Measurements from ENCODE around the gene CCDC181.
A peak's percentile ranks its signal among the peaks of the same experiment; 100 is the strongest.

CCDC181 gene

DNA sequence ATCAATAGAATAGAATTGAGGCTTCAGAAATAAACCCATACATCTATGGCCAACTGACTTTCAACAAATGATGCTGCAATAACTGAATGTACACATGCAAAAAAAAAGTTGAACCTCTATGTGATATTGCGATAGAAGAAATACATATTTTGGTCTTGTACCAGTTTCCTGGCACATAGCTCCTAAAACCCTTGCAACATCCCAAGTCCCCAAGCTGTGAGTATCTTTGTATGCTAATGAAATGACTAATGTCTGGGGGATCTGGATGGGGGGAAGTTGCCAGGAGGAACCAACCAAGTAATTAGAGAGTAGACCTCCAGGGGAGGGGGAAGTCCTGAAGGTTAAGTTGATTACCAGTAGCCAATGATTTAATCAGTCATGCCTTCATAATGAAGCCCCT is 34.9 kb downstream of the CCDC181 start:
- no peak for DNase-seq

DNA sequence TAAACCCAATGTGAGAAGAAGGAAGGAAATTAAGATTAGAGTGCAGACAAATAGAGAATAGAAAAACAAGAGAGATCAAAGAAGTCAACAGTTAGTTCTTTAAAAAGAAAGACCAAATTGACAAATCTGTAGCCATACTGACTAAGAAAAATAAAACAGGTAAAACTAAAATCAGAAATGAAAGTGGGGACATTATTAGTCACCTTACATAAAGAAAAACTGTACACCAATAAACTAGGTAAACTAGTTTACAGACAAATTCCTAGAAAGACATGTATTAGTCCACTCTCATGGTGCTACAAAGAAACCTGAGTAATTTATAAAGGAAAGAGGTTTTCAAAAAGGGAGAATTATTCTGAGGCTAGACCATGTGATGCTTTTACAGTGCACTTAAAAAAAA is 37.0 kb downstream of the CCDC181 start:
- no peak for DNase-seq

DNA sequence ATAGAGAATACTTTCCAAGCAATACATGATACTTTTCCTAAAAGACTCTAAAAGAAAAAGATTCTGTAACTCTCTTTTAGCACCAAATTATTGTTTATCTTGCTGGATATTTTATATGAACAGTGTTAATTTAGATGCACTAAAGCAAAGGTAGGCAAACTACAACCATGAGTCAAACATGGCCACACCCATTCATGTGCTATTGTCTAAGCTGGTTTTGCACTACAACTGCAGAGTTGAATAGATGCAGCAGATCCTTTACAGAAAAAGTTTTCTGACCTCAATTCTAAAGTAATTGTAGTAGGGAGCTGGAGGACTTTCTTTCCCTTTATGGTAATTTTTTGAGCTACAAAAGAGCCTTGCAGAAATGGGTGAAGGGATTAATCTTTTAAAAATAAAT is 39.9 kb downstream of the CCDC181 start:
- no peak for DNase-seq

DNA sequence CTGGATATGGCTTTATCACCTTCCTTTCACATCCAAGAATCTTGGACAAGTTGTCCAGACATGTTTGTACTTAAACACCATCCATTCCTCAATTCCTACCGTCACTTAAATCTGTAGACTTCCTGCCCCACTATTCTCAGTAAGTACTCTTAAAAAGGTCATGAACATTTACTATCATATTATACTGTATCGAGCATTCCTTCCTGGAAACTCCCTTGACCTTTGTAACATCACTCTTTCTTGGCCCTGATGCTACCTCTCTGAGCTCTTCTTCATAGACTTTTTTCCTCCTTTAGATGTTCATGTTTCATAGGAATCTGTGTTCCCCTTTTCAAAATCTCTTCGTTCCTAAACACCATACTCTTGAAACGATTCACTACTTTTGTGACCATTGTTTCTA is 43.8 kb downstream of the CCDC181 start:
- DNase-seq, result no peak

DNA sequence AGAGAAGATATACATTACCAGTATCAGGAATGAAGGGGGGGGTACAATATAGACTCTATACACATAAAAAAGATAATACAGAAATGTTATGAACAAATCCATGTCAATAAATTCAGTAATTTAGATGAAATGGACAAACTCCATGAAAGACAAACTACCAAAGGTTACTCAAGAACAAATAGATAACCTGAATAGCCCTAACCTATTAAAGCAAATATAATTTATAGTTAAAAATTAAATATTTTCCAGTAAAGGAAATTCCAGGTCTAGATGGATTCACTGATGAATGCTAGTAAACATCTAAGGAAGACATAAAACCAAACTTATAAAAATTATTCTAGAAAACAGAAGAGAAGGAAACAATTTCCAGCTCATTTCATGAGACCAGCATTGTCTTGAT is 46.1 kb downstream of the CCDC181 start:
- DNase-seq, result no peak

DNA sequence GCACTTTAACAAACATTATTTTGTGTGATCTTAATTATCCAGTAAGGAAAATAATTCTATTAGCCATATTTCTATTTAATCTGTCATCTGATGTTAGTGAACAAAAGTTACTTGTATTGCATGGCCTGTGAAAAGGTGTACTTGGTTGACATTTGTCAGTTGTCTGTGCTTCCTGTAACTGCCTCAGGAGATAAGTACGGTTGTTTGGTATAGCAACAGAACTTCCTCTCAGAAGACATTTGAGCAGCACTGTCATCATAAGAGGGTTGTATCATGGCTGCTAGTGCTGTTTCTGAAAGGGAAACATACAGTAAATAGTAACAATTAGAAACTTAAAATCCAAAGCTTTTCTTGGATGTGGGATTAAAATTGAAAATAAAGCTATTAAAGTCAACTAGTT is 55.9 kb downstream of the CCDC181 start:
- DNase-seq, result no peak

DNA sequence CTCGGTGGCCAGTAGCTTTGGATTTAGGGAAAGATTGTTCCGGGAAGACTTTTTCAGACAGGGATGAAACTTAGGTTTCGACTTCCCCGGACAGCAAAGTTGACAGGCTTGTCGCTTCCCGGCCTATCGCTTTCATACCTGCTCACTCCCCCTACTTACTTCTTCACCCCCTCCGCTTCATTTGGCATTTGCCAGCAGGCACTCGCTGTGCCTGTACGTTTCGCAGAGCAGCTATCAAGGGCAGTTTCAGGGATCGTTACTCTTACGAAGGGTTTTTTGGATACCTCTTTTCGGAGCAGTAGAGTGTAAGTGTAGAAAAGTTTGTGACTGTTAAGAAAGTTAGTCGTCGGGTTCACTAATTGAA is 58.9 kb downstream of the CCDC181 start:
- no peak for DNase-seq

DNA sequence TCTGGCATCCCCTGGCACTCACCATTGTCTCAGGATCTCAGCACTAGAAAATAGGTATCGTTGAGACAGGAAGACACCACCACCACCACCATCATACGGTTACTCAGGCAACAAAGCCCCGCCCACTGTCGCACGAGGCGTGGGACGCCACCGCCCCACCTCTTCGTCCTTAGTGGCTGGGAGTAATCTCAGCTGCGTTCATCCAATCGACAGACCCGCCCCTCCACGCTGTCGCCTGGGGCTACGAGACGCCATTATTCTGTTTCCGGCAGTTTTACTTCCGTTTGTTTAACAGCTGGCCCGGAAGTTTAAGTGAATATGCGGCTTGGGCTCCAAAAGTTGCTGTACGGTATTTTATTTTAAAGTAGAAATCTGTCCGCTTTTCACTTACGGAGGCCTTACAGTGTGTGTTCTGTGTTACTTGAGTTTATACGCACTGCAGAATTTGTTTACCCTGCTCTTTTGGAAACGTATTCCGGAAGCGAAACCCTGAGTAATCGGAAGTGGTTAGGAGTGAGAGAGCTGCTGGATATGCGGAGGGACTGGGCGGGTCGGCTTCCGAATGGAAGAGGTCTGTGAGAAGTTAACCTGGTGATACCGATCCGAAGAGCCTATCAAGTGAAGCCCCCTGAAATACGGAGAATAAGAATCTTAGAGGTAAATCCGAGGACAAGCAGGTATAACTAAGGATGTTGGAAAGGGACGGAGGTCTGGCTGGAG is 59.4 kb downstream of the CCDC181 start, which contains the start of the genes BLZF1 and NME7:
Gene BLZF1 (plus strand): TSS at position 510 of the 720 bp plus-strand sequence. CDS start 1,328 bp downstream, outside the sequence.
Gene NME7 (minus strand): TSS at position 112 of the 720 bp plus-strand sequence. CDS start 87 bp downstream, at position 25.
- DNase-seq, result peak; percentile 19

DNA sequence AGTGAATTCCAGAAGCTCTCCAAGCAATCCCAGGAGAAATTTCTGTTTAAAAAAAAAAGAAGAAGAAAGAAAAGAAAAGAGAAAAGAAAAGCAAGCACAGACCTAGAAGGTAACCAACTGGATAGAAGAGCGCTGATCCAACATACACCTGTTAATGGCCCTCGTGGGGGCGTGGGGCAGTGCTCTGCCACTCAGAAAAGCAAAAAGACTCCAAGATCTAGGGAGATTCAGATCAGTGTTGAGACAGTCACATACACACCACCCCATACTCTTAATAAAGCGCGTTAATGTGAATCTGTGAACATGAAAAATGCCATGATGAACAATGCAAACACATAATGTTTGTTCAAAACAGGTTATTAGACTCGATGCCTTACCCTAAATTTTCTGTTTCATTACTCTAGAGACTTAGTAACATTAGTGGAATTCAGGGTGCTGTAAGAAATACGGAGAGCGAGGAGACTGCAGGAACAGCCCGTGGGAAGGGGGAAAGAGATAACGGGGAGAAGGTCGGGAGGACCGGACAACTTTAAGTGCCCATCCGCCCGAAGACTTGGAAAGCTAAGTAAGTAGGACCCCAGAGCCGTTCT is 60.1 kb downstream of the CCDC181 start:
- no peak for DNase-seq

DNA sequence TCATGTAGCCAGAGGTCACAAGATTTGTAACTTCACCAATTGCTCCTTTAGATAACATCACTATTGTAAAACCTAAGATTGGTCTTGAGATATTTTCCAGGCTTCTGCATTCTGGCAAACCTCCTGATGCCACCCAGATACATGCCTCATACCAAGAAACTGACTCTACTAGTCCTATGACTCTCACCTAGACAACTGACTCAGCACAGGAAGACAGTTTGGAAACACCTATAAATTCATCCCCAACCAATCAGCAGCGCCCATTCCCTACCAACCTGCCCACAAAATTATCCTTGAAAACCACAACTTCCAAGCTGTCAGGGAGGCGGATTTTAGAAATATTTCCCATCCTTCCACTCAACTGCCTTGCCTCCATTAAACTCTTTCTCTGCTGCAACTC is 62.3 kb downstream of the CCDC181 start:
- no peak for DNase-seq

DNA sequence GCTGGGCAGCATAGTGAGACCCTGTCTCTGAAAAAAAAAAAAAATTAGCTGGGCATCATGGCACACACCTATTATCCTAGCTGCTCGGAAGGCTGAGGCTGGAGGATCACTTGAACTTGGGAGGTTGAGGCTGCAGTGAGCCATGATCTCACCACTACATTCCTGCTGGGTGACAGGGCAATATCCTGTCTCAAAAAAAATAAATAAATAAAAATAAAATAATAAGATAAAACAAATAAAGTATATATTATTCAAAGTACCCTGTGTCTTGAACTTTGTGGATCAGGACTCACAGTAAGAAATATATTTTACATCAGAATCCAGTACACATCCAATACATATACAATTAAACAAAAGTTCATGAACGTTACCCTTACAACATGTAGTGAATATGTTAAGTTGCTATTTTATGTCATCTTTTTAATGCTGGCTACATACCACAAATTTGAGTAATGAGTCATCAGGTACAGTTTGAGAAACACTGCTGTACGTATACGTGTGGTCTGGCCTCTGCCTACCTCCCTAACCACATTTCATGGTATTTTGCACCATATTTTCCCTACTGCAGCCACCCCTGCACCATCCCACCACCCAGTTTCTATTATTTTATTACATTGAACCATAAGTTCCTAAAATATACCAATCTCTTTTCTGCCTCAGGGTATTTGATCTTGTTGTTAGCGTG is 64.1 kb downstream of the CCDC181 start:
- DNase-seq, result no peak

DNA sequence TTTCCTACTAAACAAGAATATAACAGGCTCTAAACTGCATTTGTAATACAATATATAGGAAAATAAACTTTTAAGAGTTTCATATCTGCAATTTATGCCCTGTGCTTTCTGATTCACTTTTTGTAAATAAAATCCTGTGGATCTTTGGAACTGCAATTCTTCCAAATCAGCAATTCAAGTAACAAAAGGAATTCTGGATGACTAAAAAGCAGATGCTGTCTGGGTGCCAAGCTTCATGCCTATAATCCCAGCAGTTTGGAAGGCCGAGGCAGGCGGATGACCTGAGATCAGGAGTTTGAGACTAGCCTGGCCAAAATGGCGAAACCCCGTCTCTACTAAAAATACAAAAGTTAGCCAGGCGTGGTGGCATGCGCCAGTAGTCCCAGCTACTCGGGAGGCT is 66.0 kb downstream of the CCDC181 start:
- no peak for DNase-seq

DNA sequence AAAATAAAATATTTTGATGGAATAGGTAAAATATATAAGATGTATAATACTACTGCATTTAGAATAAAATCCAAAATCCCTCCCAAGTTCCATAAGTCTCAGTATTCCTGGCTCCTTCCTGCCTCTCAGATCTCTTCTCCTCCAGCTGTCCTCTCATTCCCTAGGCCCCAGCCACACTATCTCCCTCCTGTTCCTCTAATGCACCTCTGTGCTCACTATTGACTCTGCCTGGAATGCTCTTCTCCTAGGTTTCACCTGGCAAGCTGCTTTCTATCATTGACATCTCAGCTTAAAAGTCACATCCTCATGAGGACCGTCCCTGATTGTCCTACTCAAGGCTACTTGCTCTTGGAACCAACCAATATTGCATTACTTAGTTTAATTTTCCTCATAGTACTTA is 66.9 kb downstream of the CCDC181 start:
- DNase-seq, result no peak

DNA sequence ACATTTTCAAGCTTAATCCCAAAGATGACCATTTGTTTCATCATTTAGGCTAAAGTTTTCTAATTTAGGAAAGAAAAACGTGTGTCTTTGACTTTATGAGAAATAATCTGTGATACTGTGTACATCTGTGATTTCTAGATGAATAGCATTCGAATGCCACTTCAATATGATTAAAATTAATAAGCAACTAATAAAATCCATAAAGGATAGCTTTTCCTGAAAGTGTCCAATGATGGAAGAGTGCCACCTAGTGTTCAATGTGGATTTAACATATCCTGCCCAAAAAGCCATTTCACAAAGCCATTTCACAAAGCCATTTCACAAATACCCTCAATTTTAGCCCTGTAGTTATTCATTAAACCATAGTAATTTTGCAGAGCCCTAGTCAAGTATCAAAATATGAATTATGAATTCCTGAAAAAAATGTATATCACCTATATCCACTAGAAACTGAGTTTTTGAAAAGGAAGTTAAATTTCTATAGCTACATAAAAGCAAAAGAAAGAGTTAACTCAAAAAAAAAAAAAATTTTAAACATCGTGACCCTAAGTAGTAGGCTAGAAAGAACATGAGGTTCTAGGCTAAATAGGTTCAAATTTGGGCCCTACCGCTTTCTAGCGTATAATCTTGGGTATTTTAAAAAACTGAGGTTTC is 78.8 kb downstream of the CCDC181 start:
- no peak for DNase-seq

DNA sequence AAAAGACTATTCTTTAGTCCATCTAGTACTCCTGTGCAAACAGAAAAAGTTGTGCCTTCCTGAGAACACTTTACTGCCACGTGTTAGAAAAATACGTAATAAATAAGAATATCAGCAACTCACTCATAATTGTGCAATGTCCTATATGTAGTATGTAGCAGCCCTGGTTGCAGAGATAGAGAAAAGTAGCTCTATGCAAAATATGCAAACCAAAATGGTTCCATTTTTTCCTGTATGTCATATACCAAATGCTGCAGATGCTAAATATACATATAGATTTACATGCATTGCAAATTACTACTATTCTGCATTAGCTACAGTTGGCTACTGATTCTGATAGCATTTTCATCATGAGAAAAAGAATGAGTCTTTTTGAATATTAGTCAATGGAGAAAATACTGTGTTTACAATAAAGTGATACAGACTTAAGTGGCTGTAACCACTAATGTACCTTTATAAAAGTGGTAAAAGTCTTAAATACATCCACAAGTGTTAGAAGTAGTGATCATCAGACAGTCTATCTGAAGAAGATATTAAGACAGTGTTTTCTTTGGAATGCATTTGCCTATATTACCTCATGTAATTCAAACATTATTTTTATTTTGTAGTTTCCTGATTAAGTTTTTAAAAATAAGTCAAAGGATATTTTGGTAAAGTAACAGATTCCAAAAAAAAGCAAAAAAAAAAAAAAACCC is 79.4 kb downstream of the CCDC181 start:
- DNase-seq, result no peak

DNA sequence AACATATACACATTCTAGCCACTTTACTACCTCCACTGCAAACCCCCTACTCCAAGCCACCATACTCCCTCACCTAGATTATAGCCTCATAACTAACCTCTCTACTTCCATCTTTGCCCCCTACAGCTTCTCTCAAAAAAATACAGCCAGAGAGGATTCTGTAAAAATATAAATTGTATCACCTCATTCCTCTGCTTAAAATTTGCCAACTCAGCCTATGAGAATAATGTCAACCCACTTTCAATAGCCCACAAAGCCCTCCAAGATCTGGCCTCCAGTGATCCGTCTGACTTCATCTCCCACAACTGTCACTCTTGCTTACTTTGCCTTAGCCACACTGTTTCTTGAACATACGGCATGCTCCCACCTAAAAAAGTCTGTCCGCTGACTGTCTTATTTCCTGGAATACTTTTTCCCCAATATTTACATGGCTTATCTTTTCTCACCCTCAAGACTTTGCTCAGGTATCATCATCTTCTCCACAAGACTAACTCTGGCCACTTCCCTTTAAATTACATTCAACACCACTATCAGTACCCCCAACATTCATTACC is 81.2 kb downstream of the CCDC181 start:
- DNase-seq, result no peak

DNA sequence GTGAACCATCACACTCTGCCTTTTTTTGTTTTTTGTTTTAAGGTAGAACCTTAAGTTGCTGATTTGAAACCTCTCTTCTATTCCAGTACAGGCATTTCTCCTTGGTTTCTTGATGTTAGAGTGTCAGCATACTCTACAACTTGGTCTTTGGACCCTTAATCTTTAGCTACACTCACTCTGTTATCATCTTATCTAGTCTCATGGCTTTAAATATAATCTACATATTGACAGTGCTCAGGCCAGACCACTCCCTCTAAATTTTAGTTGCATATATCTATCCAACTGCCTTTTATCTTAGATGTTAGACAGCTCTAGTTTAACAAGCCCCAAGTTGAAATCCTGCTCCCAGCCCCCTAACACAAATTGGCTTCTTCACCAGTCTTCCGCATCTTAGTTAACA is 81.8 kb downstream of the CCDC181 start:
- no peak for DNase-seq
